ACC112 (cell line): ENCODE measurements around the gene ING5.
"Not testable (repeated sequence)": the region's sequence is repeated elsewhere in the genome, so short reads cannot be mapped to it uniquely, and the experiment has no call there.

ENCODE experiments used
- H2AFZ ChIP-seq: fragments of 200-600 bp; sonication (generic); one replicate; pipeline ENCODE4 v1.6.0; 2017; ENCODE audit warnings: antibody characterized with exemption, low read length; ENCODE audit not compliant: unreplicated experiment
- H3K27ac ChIP-seq: fragments of 200-600 bp; sonication (generic); 2 replicates; pipeline ENCODE4 v1.5.1; 2014; ENCODE audit warnings: low read depth, mild to moderate bottlenecking, antibody characterized with exemption, low read length, moderate library complexity
- H3K27me3 ChIP-seq: fragments of 200-600 bp; sonication (generic); 2 replicates; pipeline ENCODE4 v1.6.1; 2014; ENCODE audit warnings: mild to moderate bottlenecking, antibody characterized with exemption, low read length, moderate library complexity, mixed read lengths; ENCODE audit not compliant: insufficient read depth
- H3K36me3 ChIP-seq: fragments of 200-600 bp; sonication (generic); 2 replicates; pipeline ENCODE4 v1.6.1; 2016; ENCODE audit warnings: mild to moderate bottlenecking, antibody characterized with exemption, low read length, moderate library complexity, mixed read lengths; ENCODE audit not compliant: insufficient read depth
- H3K4me1 ChIP-seq: fragments of 200-600 bp; sonication (generic); one replicate; pipeline ENCODE4 v1.6.1; 2016; ENCODE audit warnings: low read length, mixed read lengths; ENCODE audit not compliant: insufficient read depth, unreplicated experiment, control insufficient read depth
- H3K4me3 ChIP-seq: fragments of 200-600 bp; sonication (generic); 2 replicates; pipeline ENCODE4 v1.5.1; 2014; ENCODE audit warnings: mild to moderate bottlenecking, low read depth, low read length
- H3K79me2 ChIP-seq: fragments of 200-600 bp; sonication (generic); one replicate; pipeline ENCODE4 v1.6.0; 2016; ENCODE audit warnings: low read length; ENCODE audit not compliant: control insufficient read depth, unreplicated experiment, insufficient read depth

The ING5 gene

DNA sequence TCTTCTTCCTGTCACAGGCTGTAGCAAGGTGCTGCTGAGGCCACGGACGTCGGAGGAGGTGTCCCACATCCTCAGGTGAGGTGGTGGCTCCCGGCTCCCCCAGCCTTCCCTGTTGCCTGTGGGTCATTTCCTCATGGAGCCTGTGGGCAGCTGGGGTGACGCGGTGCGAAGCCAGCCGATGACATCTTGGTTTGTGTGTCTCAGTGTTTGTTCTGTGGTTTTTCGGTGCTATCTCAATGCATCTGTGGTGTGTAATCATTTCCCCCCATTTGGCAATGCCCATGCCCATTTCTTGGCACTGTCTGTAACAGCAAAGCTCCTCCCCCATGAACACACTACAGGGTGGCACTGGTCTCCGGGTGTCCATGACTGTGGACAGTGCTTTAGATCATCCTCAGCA is 39.2 kb downstream of the ING5 start:
- Histone ChIP-seq H3K27me3 (no peaks in the 10 kb centered on the region), H3K79me2 (peaks cover 2% of the 10 kb centered on the region), H2AFZ (no peak overlapping the region), H3K4me1 (peaks cover 7% of the 10 kb centered on the region), H3K36me3 (peaks cover 23% of the 10 kb centered on the region), H3K27ac (no peak overlapping the region), H3K4me3 (no peak overlapping the region)

DNA sequence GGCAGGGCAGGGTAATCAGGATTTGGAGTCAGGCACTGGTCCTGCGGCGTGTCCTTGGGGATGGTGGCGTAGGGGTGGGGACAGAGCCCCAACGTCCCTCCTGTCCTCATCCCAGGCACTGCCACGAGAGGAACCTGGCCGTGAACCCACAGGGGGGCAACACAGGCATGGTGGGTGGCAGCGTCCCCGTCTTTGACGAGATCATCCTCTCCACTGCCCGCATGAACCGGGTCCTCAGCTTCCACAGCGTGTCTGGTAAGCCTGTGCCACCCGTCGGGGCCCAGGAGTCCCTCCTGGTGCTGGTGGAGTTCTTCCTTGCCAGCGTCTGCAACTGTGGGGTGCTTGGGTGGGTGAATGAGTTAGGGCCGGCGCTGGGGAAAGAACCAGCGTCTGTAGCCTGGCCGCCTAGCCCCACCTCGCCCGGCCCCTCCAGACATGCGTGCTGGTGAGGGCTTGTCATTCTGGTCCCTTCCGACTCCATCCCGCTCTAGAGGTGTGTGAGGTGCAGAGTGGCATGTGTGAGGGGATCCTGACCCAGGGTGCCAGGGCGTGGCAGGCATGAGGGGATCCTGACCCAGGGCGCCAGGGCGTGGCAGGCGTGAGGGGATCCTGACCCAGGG is 40.6 kb downstream of the ING5 start:
- Histone ChIP-seq H3K36me3 (peaks cover 23% of the 10 kb centered on the region), H3K27ac (no peak overlapping the region), H3K4me3 (no peak overlapping the region)

GRCh38 chr2:241743008-241743407 is 41.2 kb downstream of the ING5 start:
- H2AFZ ChIP-seq, H3K4me3 ChIP-seq, H3K27ac ChIP-seq, H3K27me3 ChIP-seq, H3K79me2 ChIP-seq, H3K4me1 ChIP-seq: not testable (repeated sequence)
- peaks cover 23% of the 10 kb centered on the region for H3K36me3 ChIP-seq

More for the DNA sequence above, 40.6 kb downstream of the ING5 start:
- peaks cover 2% of the 10 kb centered on the region for H3K79me2 ChIP-seq
- no peak overlapping the region for H2AFZ ChIP-seq
- no peaks in the 10 kb centered on the region for H3K27me3 ChIP-seq
- H3K4me1 ChIP-seq: peaks cover 7% of the 10 kb centered on the region

GRCh38 chr2:241743620-241744019 is 41.8 kb downstream of the ING5 start:
- Histone ChIP-seq H3K27me3 (no peaks in the 10 kb centered on the region), H3K4me3 (no peak overlapping the region), H3K27ac (no peak overlapping the region)

GRCh38 chr2:241744028-241744754 is 42.4 kb downstream of the ING5 start:
- no peak overlapping the region for H3K27ac ChIP-seq

More at GRCh38 chr2:241743620-241744019, 41.8 kb downstream of the ING5 start:
- H3K36me3 ChIP-seq: peaks cover 23% of the 10 kb centered on the region
- no peak overlapping the region for H2AFZ ChIP-seq
- H3K4me1 ChIP-seq: peaks cover 7% of the 10 kb centered on the region
- H3K79me2 ChIP-seq: peaks cover 2% of the 10 kb centered on the region

GRCh38 chr2:241745276-241745675 is 43.4 kb downstream of the ING5 start:
- no peak overlapping the region for H3K4me3 ChIP-seq
- no peak overlapping the region for H3K27ac ChIP-seq
- no peaks in the 10 kb centered on the region for H3K27me3 ChIP-seq
- peaks cover 23% of the 10 kb centered on the region for H3K36me3 ChIP-seq
- no peak overlapping the region for H2AFZ ChIP-seq
- peaks cover under 1% of the 10 kb centered on the region for H3K79me2 ChIP-seq
- no peaks in the 10 kb centered on the region for H3K4me1 ChIP-seq

More at GRCh38 chr2:241744028-241744754, 42.4 kb downstream of the ING5 start:
- no peak overlapping the region for H2AFZ ChIP-seq
- H3K27me3 ChIP-seq: no peaks in the 10 kb centered on the region
- H3K36me3 ChIP-seq: peaks cover 23% of the 10 kb centered on the region
- no peak overlapping the region for H3K4me3 ChIP-seq
- H3K4me1 ChIP-seq: peaks cover 7% of the 10 kb centered on the region
- H3K79me2 ChIP-seq: peaks cover 2% of the 10 kb centered on the region

DNA sequence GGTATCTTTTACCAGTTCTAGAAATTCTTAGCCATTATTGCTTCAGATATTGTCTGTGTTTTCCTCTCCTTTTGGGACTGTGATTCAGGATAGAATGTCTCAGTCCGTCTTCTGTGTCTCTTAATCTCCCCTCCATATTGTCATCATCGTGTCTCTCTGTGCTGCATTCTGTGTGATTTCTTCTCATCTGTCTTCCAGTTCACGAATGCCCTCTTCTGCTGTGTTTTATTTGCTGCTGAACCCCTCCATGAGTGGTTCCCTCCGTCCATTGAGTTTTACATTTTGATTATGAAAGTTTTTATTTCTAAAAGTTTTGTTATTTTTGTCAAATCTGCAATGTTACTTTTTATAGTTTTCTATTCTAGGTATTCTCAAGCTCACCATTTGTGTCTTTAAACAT is 44.2 kb downstream of the ING5 start:
- H3K27ac ChIP-seq: no peak overlapping the region
- no peaks in the 10 kb centered on the region for H3K27me3 ChIP-seq
- H3K79me2 ChIP-seq: no peaks in the 10 kb centered on the region
- peaks cover 23% of the 10 kb centered on the region for H3K36me3 ChIP-seq
- no peaks in the 10 kb centered on the region for H3K4me1 ChIP-seq
- H2AFZ ChIP-seq: no peak overlapping the region
- H3K4me3 ChIP-seq: no peak overlapping the region

- no peak overlapping the region for H3K27ac ChIP-seq
- H3K79me2 ChIP-seq: no peaks in the 10 kb centered on the region
- H3K4me3 ChIP-seq: no peak overlapping the region
- H3K36me3 ChIP-seq: peaks cover 21% of the 10 kb centered on the region
- H2AFZ ChIP-seq: no peak overlapping the region
- no peaks in the 10 kb centered on the region for H3K27me3 ChIP-seq
- no peaks in the 10 kb centered on the region for H3K4me1 ChIP-seq
Observed at GRCh38 chr2:241748468-241749256, 46.8 kb downstream of the ING5 start.

DNA sequence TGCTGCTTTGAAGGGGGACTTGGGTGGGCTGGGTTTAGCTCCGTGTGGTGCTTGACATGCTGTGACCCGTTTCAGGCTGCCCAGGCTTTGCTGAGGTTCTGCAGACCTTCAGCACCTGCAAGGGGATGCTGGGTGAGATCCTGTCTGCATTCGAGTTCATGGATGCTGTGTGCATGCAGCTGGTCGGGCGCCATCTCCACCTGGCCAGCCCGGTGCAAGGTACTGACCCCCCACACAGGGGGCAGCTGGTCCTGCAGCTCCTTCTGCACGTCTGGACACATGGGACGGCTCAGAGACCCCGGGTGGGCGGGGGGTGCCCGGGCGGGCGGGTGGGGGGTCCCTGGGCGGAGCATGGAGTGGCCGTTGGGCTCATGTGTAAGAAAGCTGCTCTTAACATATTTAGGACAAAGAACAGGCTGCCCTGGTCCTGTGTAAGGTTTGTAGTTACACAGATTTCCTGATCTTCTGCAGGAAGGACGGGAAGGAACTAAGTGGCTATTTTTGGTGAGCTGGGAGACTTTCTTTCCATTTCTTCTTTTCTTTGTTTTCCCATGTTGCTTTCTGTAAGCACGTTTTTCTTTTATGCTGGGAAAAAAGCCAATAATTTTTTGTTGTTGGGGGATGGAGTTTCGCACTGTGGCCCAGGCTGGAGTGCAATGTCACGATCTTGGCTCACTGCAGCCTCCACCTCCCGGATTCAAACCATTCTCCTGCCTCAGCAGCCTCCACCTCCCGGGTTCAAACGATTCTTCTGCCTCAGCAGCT is 48.4 kb downstream of the ING5 start:
- Histone ChIP-seq H3K79me2 (no peaks in the 10 kb centered on the region), H3K27me3 (no peaks in the 10 kb centered on the region), H3K4me1 (no peaks in the 10 kb centered on the region), H3K36me3 (peaks cover 8% of the 10 kb centered on the region), H2AFZ (no peak overlapping the region), H3K4me3 (no peak overlapping the region), H3K27ac (no peak overlapping the region)

DNA sequence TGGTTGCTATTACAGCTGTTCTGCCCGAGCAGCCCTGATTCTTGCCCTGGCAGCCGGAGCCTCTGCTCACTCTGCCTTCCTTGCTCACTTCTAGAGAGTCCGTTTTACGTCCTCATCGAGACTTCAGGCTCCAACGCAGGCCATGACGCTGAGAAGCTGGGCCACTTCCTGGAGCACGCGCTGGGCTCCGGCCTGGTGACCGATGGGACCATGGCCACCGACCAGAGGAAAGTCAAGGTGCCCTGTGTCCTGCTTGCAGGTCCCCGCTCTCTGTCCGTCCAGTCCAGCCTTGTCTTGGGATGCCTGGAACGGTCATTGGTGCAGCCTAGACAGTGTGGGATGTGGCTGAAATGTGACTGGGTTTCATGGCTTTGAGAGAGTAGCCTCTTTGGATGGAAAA is 49.3 kb downstream of the ING5 start:
- Histone ChIP-seq H3K4me3 (no peak overlapping the region), H3K79me2 (no peaks in the 10 kb centered on the region), H3K4me1 (no peaks in the 10 kb centered on the region), H3K27ac (no peak overlapping the region), H2AFZ (no peak overlapping the region), H3K36me3 (no peaks in the 10 kb centered on the region), H3K27me3 (no peaks in the 10 kb centered on the region)
